IPS-20b (cell line): ENCODE measurements around the gene RRAD.
"Not testable (repeated sequence)": the region's sequence is repeated elsewhere in the genome, so short reads cannot be mapped to it uniquely, and the experiment has no call there.

Experiments
- H3K27ac ChIP-seq: one replicate; pipeline ENCODE4 v1.5.1; 2013; ENCODE audit warnings: low read length
- H3K27me3 ChIP-seq: 2 replicates; pipeline ENCODE4 v1.6.1; 2013; ENCODE audit warnings: mild to moderate bottlenecking, low read length, inconsistent platforms; ENCODE audit not compliant: insufficient read depth
- H3K36me3 ChIP-seq: 2 replicates; pipeline ENCODE4 v1.6.1; 2013; ENCODE audit warnings: low read depth, mild to moderate bottlenecking, inconsistent platforms, low read length, moderate library complexity; ENCODE audit not compliant: insufficient read depth
- H3K4me1 ChIP-seq: 2 replicates; pipeline ENCODE4 v1.6.1; 2013; ENCODE audit warnings: mild to moderate bottlenecking, control low read depth, inconsistent platforms, low read length, moderate library complexity; ENCODE audit not compliant: insufficient read depth
- H3K4me3 ChIP-seq: 2 replicates; pipeline ENCODE4 v1.5.1; 2013; ENCODE audit warnings: mild to moderate bottlenecking, low read length, inconsistent platforms
- H3K9ac ChIP-seq: 2 replicates; pipeline ENCODE4 v1.6.1; 2013; ENCODE audit warnings: low read depth, mild to moderate bottlenecking, inconsistent platforms, low read length, moderate library complexity
- H3K9me3 ChIP-seq: 2 replicates; pipeline ENCODE4 v1.6.1; 2013; ENCODE audit warnings: mild to moderate bottlenecking, low read depth, low read length, inconsistent platforms; ENCODE audit not compliant: insufficient read depth

Gene RRAD

GRCh38 chr16:66939366-66939765, 14.0 kb upstream of the RRAD start:
- H3K27ac ChIP-seq: no peak overlapping the region
- peaks cover 10% of the 10 kb centered on the region for H3K27me3 ChIP-seq
- peaks cover 31% of the 10 kb centered on the region for H3K36me3 ChIP-seq
- no peak overlapping the region for H3K4me3 ChIP-seq
- no peaks in the 10 kb centered on the region for H3K9me3 ChIP-seq
- no peaks in the 10 kb centered on the region for H3K4me1 ChIP-seq
- no peak overlapping the region for H3K9ac ChIP-seq

- Histone ChIP-seq H3K27me3 (peaks cover 17% of the 10 kb centered on the region), H3K9me3 (no peaks in the 10 kb centered on the region), H3K4me1 (peaks cover 4% of the 10 kb centered on the region; the same call in 1 of the 2 replicates), H3K4me3 (no peak overlapping the region), H3K27ac (no peak overlapping the region), H3K36me3 (peaks cover 25% of the 10 kb centered on the region), H3K9ac (no peak overlapping the region)
Observed at GRCh38 chr16:66937725-66938337, 12.5 kb upstream of the RRAD start.

- Histone ChIP-seq H3K4me1 (peaks cover 4% of the 10 kb centered on the region; the same call in 1 of the 2 replicates), H3K36me3 (peaks cover 17% of the 10 kb centered on the region), H3K27me3 (peaks cover 17% of the 10 kb centered on the region), H3K9me3 (no peaks in the 10 kb centered on the region), H3K4me3 (no peak overlapping the region), H3K27ac (no peak overlapping the region), H3K9ac (no peak overlapping the region)
Observed at GRCh38 chr16:66936889-66937554, 11.7 kb upstream of the RRAD start.

- no peaks in the 10 kb centered on the region for H3K9me3 ChIP-seq
- H3K4me1 ChIP-seq: peaks cover 4% of the 10 kb centered on the region; the same call in 1 of the 2 replicates
- peaks cover 17% of the 10 kb centered on the region for H3K27me3 ChIP-seq
- H3K4me3 ChIP-seq: no peak overlapping the region
- H3K36me3 ChIP-seq: peaks cover 12% of the 10 kb centered on the region; the same call in 1 of the 2 replicates
- H3K9ac ChIP-seq: no peak overlapping the region
- H3K27ac ChIP-seq: no peak overlapping the region
Observed at GRCh38 chr16:66936462-66936861, 11.1 kb upstream of the RRAD start.

GRCh38 chr16:66935314-66936011, 10.1 kb upstream of the RRAD start, which contains the start of gene CES2:
TSS of gene CES2 (plus strand) at chr16:66935516. CDS start at chr16:66935636, 120 bp downstream.
- Histone ChIP-seq H3K9ac (peak within 1 kb of the TSS; percentile 84; the same call in 1 of the 2 replicates), H3K9me3 (no peaks in the 10 kb centered on the region), H3K36me3 (0 out of 2 replicates have a peak, but pooled peaks cover 4% of the 10 kb centered on the region), H3K27me3 (peaks cover 17% of the 10 kb centered on the region), H3K4me3 (peak within 1 kb of the TSS; percentile 93), H3K27ac (no peak within 1 kb of the TSS), H3K4me1 (peaks cover 4% of the 10 kb centered on the region; the same call in 1 of the 2 replicates)

GRCh38 chr16:66934839-66935313, 9.5 kb upstream of the RRAD start:
- peak overlapping the region; percentile 93 for H3K4me3 ChIP-seq
- not testable (repeated sequence) for H3K27ac ChIP-seq, H3K9me3 ChIP-seq, H3K4me1 ChIP-seq, H3K36me3 ChIP-seq
- H3K27me3 ChIP-seq: peaks cover 17% of the 10 kb centered on the region
- peak overlapping the region; percentile 84; the same call in 1 of the 2 replicates for H3K9ac ChIP-seq

GRCh38 chr16:66934138-66934838, 9.0 kb upstream of the RRAD start, which contains the start of gene CIAO2B:
TSS of gene CIAO2B (minus strand) at chr16:66934402. CDS start at chr16:66934364, 38 bp downstream.
- Histone ChIP-seq H3K9ac (peak within 1 kb of the TSS; percentile 84; the same call in 1 of the 2 replicates), H3K27me3 (peaks cover 17% of the 10 kb centered on the region), H3K27ac (no peak within 1 kb of the TSS), H3K4me1 (peaks cover 4% of the 10 kb centered on the region; the same call in 1 of the 2 replicates), H3K36me3 (no peaks in the 10 kb centered on the region), H3K9me3 (no peaks in the 10 kb centered on the region), H3K4me3 (peak within 1 kb of the TSS; percentile 93)

- Histone ChIP-seq H3K27me3 (peaks cover 17% of the 10 kb centered on the region), H3K4me3 (peak overlapping the region; percentile 93), H3K36me3 (no peaks in the 10 kb centered on the region), H3K4me1 (peaks cover 4% of the 10 kb centered on the region; the same call in 1 of the 2 replicates), H3K27ac (no peak overlapping the region), H3K9ac (peak overlapping the region; percentile 84; the same call in 1 of the 2 replicates), H3K9me3 (no peaks in the 10 kb centered on the region)
Observed at GRCh38 chr16:66933776-66934137, 8.4 kb upstream of the RRAD start.

- H3K4me3 ChIP-seq: no peak overlapping the region
- peaks cover 26% of the 10 kb centered on the region for H3K27me3 ChIP-seq
- H3K9ac ChIP-seq: no peak overlapping the region
- peaks cover 4% of the 10 kb centered on the region; the same call in 1 of the 2 replicates for H3K4me1 ChIP-seq
- no peak overlapping the region for H3K27ac ChIP-seq
- no peaks in the 10 kb centered on the region for H3K9me3 ChIP-seq
- H3K36me3 ChIP-seq: no peaks in the 10 kb centered on the region
Observed at GRCh38 chr16:66932076-66932475, 6.7 kb upstream of the RRAD start.

- Histone ChIP-seq H3K36me3 (no peaks in the 10 kb centered on the region), H3K27me3 (peaks cover 30% of the 10 kb centered on the region), H3K4me1 (peaks cover 4% of the 10 kb centered on the region; the same call in 1 of the 2 replicates), H3K27ac (no peak overlapping the region), H3K9me3 (no peaks in the 10 kb centered on the region), H3K9ac (no peak overlapping the region), H3K4me3 (no peak overlapping the region)
Observed at GRCh38 chr16:66931665-66932064, 6.3 kb upstream of the RRAD start.

GRCh38 chr16:66930189-66930588, 4.9 kb upstream of the RRAD start:
- H3K4me3 ChIP-seq: no peak overlapping the region
- H3K4me1 ChIP-seq: peaks cover 4% of the 10 kb centered on the region; the same call in 1 of the 2 replicates
- H3K9ac ChIP-seq: no peak overlapping the region
- no peak overlapping the region for H3K27ac ChIP-seq
- H3K27me3 ChIP-seq: peaks cover 37% of the 10 kb centered on the region
- no peaks in the 10 kb centered on the region for H3K9me3 ChIP-seq
- H3K36me3 ChIP-seq: no peaks in the 10 kb centered on the region
